ENCODE results near the gene APCS.

DNA sequence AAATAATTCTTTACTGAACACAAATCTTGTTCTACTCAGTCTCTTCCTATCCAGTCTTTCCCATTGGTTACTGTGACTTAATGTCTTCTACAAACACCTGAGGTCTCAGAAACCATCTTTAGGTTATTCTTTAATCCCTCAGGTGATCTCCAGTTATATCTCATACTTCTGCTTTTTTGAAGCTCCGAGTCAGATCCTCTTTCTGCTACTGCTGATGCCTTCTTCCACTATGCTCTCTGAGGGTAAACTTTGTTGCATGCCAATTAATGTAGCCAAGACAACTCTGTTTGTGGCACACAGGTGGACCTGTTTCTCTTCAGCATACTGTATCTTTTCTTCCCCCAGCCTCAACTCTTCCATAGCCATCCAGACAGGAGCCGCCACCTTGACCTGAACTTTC, 3.1 kb upstream of the APCS start:
- no peak for TF ChIP-seq EZH2 (IDR thresholded peaks at IDR 0.05; ENCODE audit: borderline replicate concordance, low read depth, low read length, severe bottlenecking)
- TF ChIP-seq, protein P1, sequence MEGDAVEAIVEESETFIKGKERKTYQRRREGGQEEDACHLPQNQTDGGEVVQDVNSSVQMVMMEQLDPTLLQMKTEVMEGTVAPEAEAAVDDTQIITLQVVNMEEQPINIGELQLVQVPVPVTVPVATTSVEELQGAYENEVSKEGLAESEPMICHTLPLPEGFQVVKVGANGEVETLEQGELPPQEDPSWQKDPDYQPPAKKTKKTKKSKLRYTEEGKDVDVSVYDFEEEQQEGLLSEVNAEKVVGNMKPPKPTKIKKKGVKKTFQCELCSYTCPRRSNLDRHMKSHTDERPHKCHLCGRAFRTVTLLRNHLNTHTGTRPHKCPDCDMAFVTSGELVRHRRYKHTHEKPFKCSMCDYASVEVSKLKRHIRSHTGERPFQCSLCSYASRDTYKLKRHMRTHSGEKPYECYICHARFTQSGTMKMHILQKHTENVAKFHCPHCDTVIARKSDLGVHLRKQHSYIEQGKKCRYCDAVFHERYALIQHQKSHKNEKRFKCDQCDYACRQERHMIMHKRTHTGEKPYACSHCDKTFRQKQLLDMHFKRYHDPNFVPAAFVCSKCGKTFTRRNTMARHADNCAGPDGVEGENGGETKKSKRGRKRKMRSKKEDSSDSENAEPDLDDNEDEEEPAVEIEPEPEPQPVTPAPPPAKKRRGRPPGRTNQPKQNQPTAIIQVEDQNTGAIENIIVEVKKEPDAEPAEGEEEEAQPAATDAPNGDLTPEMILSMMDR (IDR thresholded peaks at IDR 0.05; ENCODE audit: borderline replicate concordance, extremely low read depth, low read length, poor library complexity, severe bottlenecking), result no peak

All from DND-41 (cell line).